ENCODE results near the gene SORCS2.

SORCS2 gene

GRCh38 chr4:7382634-7383014 is 190.3 kb downstream of the SORCS2 start:
- no peak for DNase-seq

GRCh38 chr4:7383266-7383665 is 190.9 kb downstream of the SORCS2 start:
- DNase-seq = no peak

- no peak for DNase-seq
Observed at GRCh38 chr4:7384003-7384928, 191.9 kb downstream of the SORCS2 start.

GRCh38 chr4:7384929-7385890 is 192.9 kb downstream of the SORCS2 start:
- DNase-seq = no peak

- DNase-seq = no peak
Observed at GRCh38 chr4:7387925-7388324, 195.6 kb downstream of the SORCS2 start.

- no peak for DNase-seq
Observed at GRCh38 chr4:7388627-7389026, 196.3 kb downstream of the SORCS2 start.

GRCh38 chr4:7389101-7389701 is 196.9 kb downstream of the SORCS2 start:
- DNase-seq = no peak

- no peak for DNase-seq
Observed at GRCh38 chr4:7389719-7390118, 197.4 kb downstream of the SORCS2 start.

- DNase-seq = no peak
Observed at GRCh38 chr4:7390336-7390735, 198.0 kb downstream of the SORCS2 start.

GRCh38 chr4:7390906-7391636 is 198.7 kb downstream of the SORCS2 start:
- no peak for DNase-seq

- no peak for DNase-seq
Observed at GRCh38 chr4:7391637-7392437, 199.5 kb downstream of the SORCS2 start.

- no peak for DNase-seq
Observed at GRCh38 chr4:7392438-7393421, 200.4 kb downstream of the SORCS2 start.

- DNase-seq = no peak
Observed at GRCh38 chr4:7393601-7394575, 201.6 kb downstream of the SORCS2 start.

- no peak for DNase-seq
Observed at GRCh38 chr4:7394681-7395451, 202.5 kb downstream of the SORCS2 start.

GRCh38 chr4:7395645-7396044 is 203.3 kb downstream of the SORCS2 start:
- DNase-seq = no peak

GRCh38 chr4:7396186-7396910 is 204.0 kb downstream of the SORCS2 start:
- no peak for DNase-seq

Data from effector CD4-positive, alpha-beta T cell (primary cell).